ENCODE results near the gene REXO1.
"Not testable (repeated sequence)": the region's sequence is repeated elsewhere in the genome, so short reads cannot be mapped to it uniquely, and the experiment has no call there.

REXO1 gene

GRCh38 chr19:1875646-1876495 is 27.6 kb upstream of the REXO1 start:
- peak; percentile 89 for DNase-seq (ENCODE audit: low spot score)

GRCh38 chr19:1875265-1875645 is 27.0 kb upstream of the REXO1 start:
- not testable (repeated sequence) for DNase-seq (ENCODE audit: low spot score)

- no peak for DNase-seq (ENCODE audit: low spot score)
Observed at GRCh38 chr19:1874554-1875185, 26.4 kb upstream of the REXO1 start.

GRCh38 chr19:1873524-1874473 is 25.5 kb upstream of the REXO1 start:
- no peak for DNase-seq (ENCODE audit: low spot score)

GRCh38 chr19:1872807-1873523 is 24.7 kb upstream of the REXO1 start:
- DNase-seq (ENCODE audit: low spot score) = no peak

GRCh38 chr19:1871630-1872029 is 23.3 kb upstream of the REXO1 start:
- no peak for DNase-seq (ENCODE audit: low spot score)

- DNase-seq (ENCODE audit: low spot score) = no peak
Observed at GRCh38 chr19:1871140-1871597, 22.9 kb upstream of the REXO1 start.

GRCh38 chr19:1868971-1869370 is 20.7 kb upstream of the REXO1 start:
- DNase-seq (ENCODE audit: low spot score) = no peak

GRCh38 chr19:1867349-1867724 is 19.1 kb upstream of the REXO1 start:
- no peak for DNase-seq (ENCODE audit: low spot score)

GRCh38 chr19:1866693-1867348 is 18.5 kb upstream of the REXO1 start:
- DNase-seq (ENCODE audit: low spot score) = no peak

GRCh38 chr19:1865172-1866010 is 17.1 kb upstream of the REXO1 start:
- DNase-seq (ENCODE audit: low spot score) = no peak

- DNase-seq (ENCODE audit: low spot score) = no peak
Observed at GRCh38 chr19:1864480-1865171, 16.3 kb upstream of the REXO1 start.

- DNase-seq (ENCODE audit: low spot score) = peak; percentile 86
Observed at GRCh38 chr19:1863638-1864479, 15.6 kb upstream of the REXO1 start.

GRCh38 chr19:1863328-1863637 is 15.0 kb upstream of the REXO1 start, which contains the start of gene KLF16:
TSS of gene KLF16 (minus strand) at chr19:1863579. CDS start at chr19:1863497, 82 bp downstream.
- no peak for DNase-seq (ENCODE audit: low spot score)

GRCh38 chr19:1862424-1863327 is 14.4 kb upstream of the REXO1 start:
- no peak for DNase-seq (ENCODE audit: low spot score)

GRCh38 chr19:1862068-1862423 is 13.8 kb upstream of the REXO1 start:
- DNase-seq (ENCODE audit: low spot score) = no peak

GRCh38 chr19:1861599-1862031 is 13.3 kb upstream of the REXO1 start:
- DNase-seq (ENCODE audit: low spot score) = no peak

All from pons (tissue), 1 donor.